ENCODE measurements around the gene RYR1. TPM values are rescaled to one million over a fixed set of nuclear protein-coding genes. Genes with fewer than 3 reads are reported as not detected.

Gene RYR1
- total RNA-seq, 1 experiment from 2014 or later = 34.2 TPM

DNA sequence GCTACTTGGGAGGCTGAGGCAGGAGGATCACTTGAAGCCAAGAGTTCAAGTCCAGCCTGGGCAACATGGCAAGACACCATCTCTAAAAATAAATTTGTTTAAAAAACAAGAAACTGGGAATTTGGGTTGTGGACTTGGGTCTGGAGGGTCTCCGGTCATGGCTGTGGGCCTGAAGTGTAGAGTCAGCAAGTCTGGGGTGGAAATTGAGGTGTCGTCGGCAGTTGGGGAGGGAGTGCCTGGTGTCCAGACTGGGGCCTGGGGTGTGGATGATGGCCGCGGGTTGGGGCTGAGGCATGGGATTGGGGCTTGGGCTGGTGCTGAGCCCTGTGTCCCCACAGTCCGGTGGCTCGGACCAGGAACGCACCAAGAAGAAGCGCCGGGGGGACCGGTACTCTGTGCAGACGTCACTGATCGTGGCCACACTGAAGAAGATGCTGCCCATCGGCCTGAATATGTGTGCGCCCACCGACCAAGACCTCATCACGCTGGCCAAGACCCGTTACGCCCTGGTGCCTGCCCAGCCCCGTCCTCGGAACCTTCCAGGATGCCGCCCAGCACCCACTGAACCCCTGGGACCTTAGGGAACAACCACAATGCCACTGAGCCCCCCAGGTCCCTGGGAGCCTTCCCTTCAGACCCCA lies 91.6 kb downstream of the RYR1 start:
- BruUV-seq (replicated peaks) = no TSS peak
- Histone ChIP-seq H3K9me3 (ENCODE audit: control insufficient read depth, insufficient read depth, low read depth, low read length) (no peaks in the 10 kb centered on the region), H3K27ac (ENCODE audit: low read length) (no peak overlapping the region), H3K27me3 (ENCODE audit: control insufficient read depth, insufficient read depth, low read length) (no peaks in the 10 kb centered on the region), H3K4me3 (ENCODE audit: low read depth in 2 of 2, low read length in 2 of 2) (no peak overlapping the region), H3K4me1 (ENCODE audit: control insufficient read depth, insufficient read depth, low read length) (peaks cover 4% of the 10 kb centered on the region; the same call in 1 of the 2 replicates), H3K36me3 (ENCODE audit: control insufficient read depth, insufficient read depth, low read length) (no peaks in the 10 kb centered on the region)
- in situ Hi-C loops (cut with HindIII; ENCODE audit: low pct_unique_long_range_greater_than_20kb, low sequenced_read_pairs) = loop anchor here (5.0 to 10.0 kb wide), 7 partner anchors 60 to 1780 kb away; partner anchors contain the start of genes MED29, MRPS12, PAF1 and SARS2
- TF ChIP-seq REST (IDR thresholded peaks at IDR 0.05; ENCODE audit: insufficient read depth in 1 of 2, low read depth in 2 of 2, low read length in 1 of 2) = 0 out of 4 replicates have a peak, but pooled peaks of 1 of the 2 experiments have one; percentile 45
- TF ChIP-seq TCF7L2 (IDR thresholded peaks at IDR 0.05; ENCODE audit: low read depth, low read length) = no peak
- ChIA-PET CTCF (no interaction called here), POLR2A (no interaction called here)
- ATAC-seq = no peak
- intact Hi-C loops (cut with micrococcal nuclease; ENCODE audit: unreplicated experiment) = no loop called here
- no peak for DNase-seq (ENCODE audit: low read depth, low spot score)

DNA sequence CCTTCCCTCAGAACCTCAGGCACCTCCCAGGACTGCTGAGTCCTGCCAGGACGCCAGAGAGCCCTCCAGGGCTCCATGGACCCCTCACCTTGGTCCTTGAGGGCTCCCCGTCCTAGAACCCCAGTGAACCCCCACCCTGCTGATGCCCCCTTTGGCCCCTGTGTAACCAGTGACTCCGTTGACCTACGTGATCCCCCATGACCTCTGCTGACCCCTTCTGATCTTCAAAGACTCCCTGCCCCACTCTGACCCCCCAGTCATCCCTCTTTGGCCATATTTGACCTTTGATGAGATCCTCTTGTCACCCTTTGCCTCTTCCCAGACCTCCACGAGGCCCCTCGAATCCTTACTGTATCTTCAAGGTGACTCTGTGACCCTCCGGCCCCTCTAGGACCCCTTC lies 92.9 kb downstream of the RYR1 start:
- Histone ChIP-seq H3K4me3 (ENCODE audit: low read depth in 2 of 2, low read length in 2 of 2) (no peak overlapping the region), H3K27ac (ENCODE audit: low read length) (no peak overlapping the region), H3K27me3 (ENCODE audit: control insufficient read depth, insufficient read depth, low read length) (no peaks in the 10 kb centered on the region), H3K9me3 (ENCODE audit: control insufficient read depth, insufficient read depth, low read depth, low read length) (no peaks in the 10 kb centered on the region), H3K4me1 (ENCODE audit: control insufficient read depth, insufficient read depth, low read length) (peaks cover 4% of the 10 kb centered on the region; the same call in 1 of the 2 replicates), H3K36me3 (ENCODE audit: control insufficient read depth, insufficient read depth, low read length) (no peaks in the 10 kb centered on the region)
- ATAC-seq (no peak), DNase-seq (ENCODE audit: low read depth, low spot score) (no peak)
- CTCF ChIA-PET = no interaction called here
- POLR2A ChIA-PET = no interaction called here
- in situ Hi-C loops (cut with HindIII; ENCODE audit: low pct_unique_long_range_greater_than_20kb, low sequenced_read_pairs) = loop anchor here (5.0 to 10.0 kb wide), 7 partner anchors 58 to 1778 kb away; partner anchors contain the start of genes MED29, MRPS12, PAF1 and SARS2
- no TSS peak for BruUV-seq (replicated peaks)
- intact Hi-C loops (cut with micrococcal nuclease; ENCODE audit: unreplicated experiment) = no loop called here
- TF ChIP-seq POLR2AphosphoS5 (IDR thresholded peaks at IDR 0.05; ENCODE audit: low read depth, low read length) (no peak), TCF7L2 (IDR thresholded peaks at IDR 0.05; ENCODE audit: low read depth, low read length) (no peak), SIN3A (IDR thresholded peaks at IDR 0.05; ENCODE audit: borderline replicate concordance, insufficient read depth, low read depth, low read length) (no peak), REST (IDR thresholded peaks at IDR 0.05; ENCODE audit: insufficient read depth in 1 of 2, low read depth in 2 of 2, low read length in 1 of 2) (no peak)
- TF ChIP-seq, protein P1, sequence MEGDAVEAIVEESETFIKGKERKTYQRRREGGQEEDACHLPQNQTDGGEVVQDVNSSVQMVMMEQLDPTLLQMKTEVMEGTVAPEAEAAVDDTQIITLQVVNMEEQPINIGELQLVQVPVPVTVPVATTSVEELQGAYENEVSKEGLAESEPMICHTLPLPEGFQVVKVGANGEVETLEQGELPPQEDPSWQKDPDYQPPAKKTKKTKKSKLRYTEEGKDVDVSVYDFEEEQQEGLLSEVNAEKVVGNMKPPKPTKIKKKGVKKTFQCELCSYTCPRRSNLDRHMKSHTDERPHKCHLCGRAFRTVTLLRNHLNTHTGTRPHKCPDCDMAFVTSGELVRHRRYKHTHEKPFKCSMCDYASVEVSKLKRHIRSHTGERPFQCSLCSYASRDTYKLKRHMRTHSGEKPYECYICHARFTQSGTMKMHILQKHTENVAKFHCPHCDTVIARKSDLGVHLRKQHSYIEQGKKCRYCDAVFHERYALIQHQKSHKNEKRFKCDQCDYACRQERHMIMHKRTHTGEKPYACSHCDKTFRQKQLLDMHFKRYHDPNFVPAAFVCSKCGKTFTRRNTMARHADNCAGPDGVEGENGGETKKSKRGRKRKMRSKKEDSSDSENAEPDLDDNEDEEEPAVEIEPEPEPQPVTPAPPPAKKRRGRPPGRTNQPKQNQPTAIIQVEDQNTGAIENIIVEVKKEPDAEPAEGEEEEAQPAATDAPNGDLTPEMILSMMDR (IDR thresholded peaks at IDR 0.05) = no peak
